HuH-7.5 (cell line): Measurements from ENCODE around the gene TNS3.

Experiments
- DNase-seq: peaks from one replicate; pipeline ENCODE4 v3.0.0; 2011; ENCODE audit warnings: low spot score

The TNS3 gene

GRCh38 chr7:47361746-47362215 is 220.1 kb downstream of the TNS3 start:
- no peak for DNase-seq

GRCh38 chr7:47361236-47361635 is 220.7 kb downstream of the TNS3 start:
- no peak for DNase-seq

GRCh38 chr7:47360301-47360900 is 221.5 kb downstream of the TNS3 start:
- no peak for DNase-seq

GRCh38 chr7:47358944-47359588 is 222.8 kb downstream of the TNS3 start:
- DNase-seq = no peak

- no peak for DNase-seq
These were observed 223.6 kb downstream of the TNS3 start for GRCh38 chr7:47358357-47358756.

- no peak for DNase-seq
These were observed 224.0 kb downstream of the TNS3 start for GRCh38 chr7:47357863-47358262.

GRCh38 chr7:47357361-47357760 is 224.6 kb downstream of the TNS3 start:
- DNase-seq = no peak

- no peak for DNase-seq
These were observed 225.7 kb downstream of the TNS3 start for GRCh38 chr7:47356261-47356660.

GRCh38 chr7:47355684-47356083 is 226.2 kb downstream of the TNS3 start:
- no peak for DNase-seq

GRCh38 chr7:47354831-47355541 is 226.9 kb downstream of the TNS3 start:
- no peak for DNase-seq

- DNase-seq = no peak
These were observed 227.8 kb downstream of the TNS3 start for GRCh38 chr7:47354071-47354470.

- no peak for DNase-seq
These were observed 229.4 kb downstream of the TNS3 start for GRCh38 chr7:47352394-47352968.

GRCh38 chr7:47351233-47352154 is 230.4 kb downstream of the TNS3 start:
- DNase-seq = no peak

GRCh38 chr7:47350425-47350824 is 231.5 kb downstream of the TNS3 start:
- no peak for DNase-seq

GRCh38 chr7:47349401-47349800 is 232.5 kb downstream of the TNS3 start:
- DNase-seq = no peak

- no peak for DNase-seq
These were observed 234.0 kb downstream of the TNS3 start for GRCh38 chr7:47347816-47348385.

- no peak for DNase-seq
These were observed 234.6 kb downstream of the TNS3 start for GRCh38 chr7:47347346-47347745.

GRCh38 chr7:47346377-47346914 is 235.5 kb downstream of the TNS3 start:
- no peak for DNase-seq

- DNase-seq = no peak
These were observed 236.0 kb downstream of the TNS3 start for GRCh38 chr7:47345857-47346298.

GRCh38 chr7:47344171-47344955 is 237.5 kb downstream of the TNS3 start:
- DNase-seq = no peak
